Measurements from ENCODE around the gene KIAA1671. TPM values are rescaled to one million over a fixed set of nuclear protein-coding genes. Genes with fewer than 3 reads are reported as not detected.

Gene KIAA1671
- total RNA-seq, 2 experiments from 2014 or later = 9.4 to 10.6 TPM

GRCh38 chr22:25051983-25052710 is 99.6 kb downstream of the KIAA1671 start:
- ChIA-PET CTCF (interaction anchor here (1.4 to 2.1 kb wide), 2 partner anchors 9 to 59 kb away, joined by 4 to 7 read pairs; no protein-coding TSS in a partner anchor), POLR2A (no interaction called here)

GRCh38 chr22:25053153-25053805 is 100.8 kb downstream of the KIAA1671 start:
- ChIA-PET POLR2A (no interaction called here), CTCF (interaction anchor here (1.0 to 2.7 kb wide), 4 partner anchors 10 to 115 kb away, joined by 3 to 15 read pairs (median 4); no protein-coding TSS in a partner anchor)

- ChIA-PET CTCF (interaction anchor here (0.8 to 3.3 kb wide), 9 partner anchors 12 to 116 kb away, joined by 3 to 16 read pairs (median 4); no protein-coding TSS in a partner anchor), POLR2A (interaction anchor here (1.2 kb wide), 1 partner anchor 21 kb away, joined by 3 read pairs; no protein-coding TSS in a partner anchor)
Measured at GRCh38 chr22:25054943-25055511, 102.5 kb downstream of the KIAA1671 start.

GRCh38 chr22:25057013-25057881 is 104.7 kb downstream of the KIAA1671 start:
- CTCF ChIA-PET = interaction anchor here (0.6 to 3.3 kb wide), 17 partner anchors 8 to 1139 kb away, joined by 3 to 16 read pairs (median 4); no protein-coding TSS in a partner anchor
- POLR2A ChIA-PET = no interaction called here

- CTCF ChIA-PET = interaction anchor here (1.7 to 5.6 kb wide), 6 partner anchors 8 to 106 kb away, joined by 4 to 36 read pairs (median 6); no protein-coding TSS in a partner anchor
- POLR2A ChIA-PET = interaction anchor here (0.7 kb wide), 2 partner anchors 111 to 142 kb away, joined by 5 to 11 read pairs; no protein-coding TSS in a partner anchor
Measured at GRCh38 chr22:25059438-25059837, 106.9 kb downstream of the KIAA1671 start.

GRCh38 chr22:25060522-25061071 is 108.1 kb downstream of the KIAA1671 start:
- POLR2A ChIA-PET = interaction anchor here (0.8 kb wide), 1 partner anchor 8 kb away, joined by 3 read pairs; no protein-coding TSS in a partner anchor

GRCh38 chr22:25061134-25061533 is 108.6 kb downstream of the KIAA1671 start:
- POLR2A ChIA-PET = interaction anchor here (0.8 kb wide), 1 partner anchor 8 kb away, joined by 3 read pairs; no protein-coding TSS in a partner anchor
- CTCF ChIA-PET = interaction anchor here (1.0 to 5.6 kb wide), 4 partner anchors 10 to 25 kb away, joined by 4 to 36 read pairs (median 6); no protein-coding TSS in a partner anchor

More at GRCh38 chr22:25060522-25061071, 108.1 kb downstream of the KIAA1671 start:
- CTCF ChIA-PET = interaction anchor here (1.0 to 5.6 kb wide), 8 partner anchors 10 to 107 kb away, joined by 4 to 36 read pairs (median 6); no protein-coding TSS in a partner anchor

GRCh38 chr22:25061605-25062376 is 109.3 kb downstream of the KIAA1671 start:
- CTCF ChIA-PET = interaction anchor here (0.7 to 5.6 kb wide), 4 partner anchors 9 to 49 kb away, joined by 3 to 36 read pairs (median 6); no protein-coding TSS in a partner anchor

GRCh38 chr22:25062386-25063085 is 110.0 kb downstream of the KIAA1671 start:
- POLR2A ChIA-PET = interaction anchor here (0.6 kb wide), 1 partner anchor 13 kb away, joined by 5 read pairs; no protein-coding TSS in a partner anchor
- CTCF ChIA-PET = interaction anchor here (0.6 to 5.6 kb wide), 5 partner anchors 8 to 685 kb away, joined by 3 to 36 read pairs (median 6); no protein-coding TSS in a partner anchor

More at GRCh38 chr22:25061605-25062376, 109.3 kb downstream of the KIAA1671 start:
- POLR2A ChIA-PET = no interaction called here

- POLR2A ChIA-PET = no interaction called here
- CTCF ChIA-PET = interaction anchor here (1.2 kb wide), 1 partner anchor 46 kb away, joined by 3 read pairs; no protein-coding TSS in a partner anchor
Measured at GRCh38 chr22:25064894-25065560, 112.5 kb downstream of the KIAA1671 start.

GRCh38 chr22:25066861-25067435 is 114.4 kb downstream of the KIAA1671 start:
- POLR2A ChIA-PET = no interaction called here

GRCh38 chr22:25067851-25068421 is 115.4 kb downstream of the KIAA1671 start:
- POLR2A ChIA-PET = interaction anchor here (0.7 to 1.1 kb wide), 4 partner anchors 8 to 1174 kb away, joined by 3 to 8 read pairs (median 3); partner anchors contain the start of gene MIF
- CTCF ChIA-PET = interaction anchor here (0.7 to 3.1 kb wide), 5 partner anchors 9 to 130 kb away, joined by 3 to 18 read pairs (median 3); no protein-coding TSS in a partner anchor

More at GRCh38 chr22:25066861-25067435, 114.4 kb downstream of the KIAA1671 start:
- CTCF ChIA-PET = no interaction called here

- POLR2A ChIA-PET = interaction anchor here (0.7 to 1.1 kb wide), 3 partner anchors 8 to 18 kb away, joined by 3 read pairs; no protein-coding TSS in a partner anchor
- CTCF ChIA-PET = interaction anchor here (0.7 to 3.1 kb wide), 5 partner anchors 8 to 130 kb away, joined by 3 to 18 read pairs (median 3); no protein-coding TSS in a partner anchor
Measured at GRCh38 chr22:25068707-25069106, 116.2 kb downstream of the KIAA1671 start.

- ChIA-PET CTCF (interaction anchor here (1.3 to 3.1 kb wide), 4 partner anchors 11 to 41 kb away, joined by 3 to 18 read pairs (median 10); no protein-coding TSS in a partner anchor), POLR2A (no interaction called here)
Measured at GRCh38 chr22:25069426-25069757, 116.9 kb downstream of the KIAA1671 start.

All from activated CD8-positive, alpha-beta memory T cell treated with anti-CD3 and anti-CD28 coated beads for 36 hours (primary cell).